ENCODE measurements around the gene ZSCAN16.

DNA sequence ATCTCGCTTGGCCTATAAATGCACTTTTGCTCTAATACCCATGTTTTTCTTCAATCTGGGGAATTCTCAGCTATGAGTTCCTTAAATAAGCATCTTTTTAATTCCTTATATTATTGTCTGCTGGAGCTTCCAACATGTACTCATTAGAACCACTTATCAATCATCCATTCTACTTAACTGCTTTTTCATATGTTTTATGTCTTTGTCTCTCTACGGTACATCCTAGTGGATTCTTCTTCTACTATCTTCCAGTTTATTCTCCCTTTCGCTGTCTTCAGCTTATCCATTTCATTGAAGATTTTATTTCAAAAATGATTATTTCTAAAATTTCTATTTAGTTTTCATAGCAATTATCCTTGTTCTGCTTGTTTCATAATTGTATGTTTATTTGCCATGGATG lies 12.4 kb upstream of the ZSCAN16 start:
- TF ChIP-seq, protein P1, sequence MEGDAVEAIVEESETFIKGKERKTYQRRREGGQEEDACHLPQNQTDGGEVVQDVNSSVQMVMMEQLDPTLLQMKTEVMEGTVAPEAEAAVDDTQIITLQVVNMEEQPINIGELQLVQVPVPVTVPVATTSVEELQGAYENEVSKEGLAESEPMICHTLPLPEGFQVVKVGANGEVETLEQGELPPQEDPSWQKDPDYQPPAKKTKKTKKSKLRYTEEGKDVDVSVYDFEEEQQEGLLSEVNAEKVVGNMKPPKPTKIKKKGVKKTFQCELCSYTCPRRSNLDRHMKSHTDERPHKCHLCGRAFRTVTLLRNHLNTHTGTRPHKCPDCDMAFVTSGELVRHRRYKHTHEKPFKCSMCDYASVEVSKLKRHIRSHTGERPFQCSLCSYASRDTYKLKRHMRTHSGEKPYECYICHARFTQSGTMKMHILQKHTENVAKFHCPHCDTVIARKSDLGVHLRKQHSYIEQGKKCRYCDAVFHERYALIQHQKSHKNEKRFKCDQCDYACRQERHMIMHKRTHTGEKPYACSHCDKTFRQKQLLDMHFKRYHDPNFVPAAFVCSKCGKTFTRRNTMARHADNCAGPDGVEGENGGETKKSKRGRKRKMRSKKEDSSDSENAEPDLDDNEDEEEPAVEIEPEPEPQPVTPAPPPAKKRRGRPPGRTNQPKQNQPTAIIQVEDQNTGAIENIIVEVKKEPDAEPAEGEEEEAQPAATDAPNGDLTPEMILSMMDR (conservative IDR thresholded peaks at IDR 0.05; ENCODE audit: low read length), result no peak
- TF ChIP-seq EZH2phosphoT487 (IDR thresholded peaks at IDR 0.05; ENCODE audit: borderline replicate concordance, low read depth, low read length), result no peak

All from OCI-LY7 (cell line).